NCI-H2171 (cell line): ENCODE data around the gene INSIG1.
A peak's percentile ranks its signal among the peaks of the same experiment; 100 is the strongest.

Experiments
- DNase-seq: peaks from one replicate; lab custom pipeline; 2025; lab: John Stamatoyannopoulos, UW

Gene INSIG1

DNA sequence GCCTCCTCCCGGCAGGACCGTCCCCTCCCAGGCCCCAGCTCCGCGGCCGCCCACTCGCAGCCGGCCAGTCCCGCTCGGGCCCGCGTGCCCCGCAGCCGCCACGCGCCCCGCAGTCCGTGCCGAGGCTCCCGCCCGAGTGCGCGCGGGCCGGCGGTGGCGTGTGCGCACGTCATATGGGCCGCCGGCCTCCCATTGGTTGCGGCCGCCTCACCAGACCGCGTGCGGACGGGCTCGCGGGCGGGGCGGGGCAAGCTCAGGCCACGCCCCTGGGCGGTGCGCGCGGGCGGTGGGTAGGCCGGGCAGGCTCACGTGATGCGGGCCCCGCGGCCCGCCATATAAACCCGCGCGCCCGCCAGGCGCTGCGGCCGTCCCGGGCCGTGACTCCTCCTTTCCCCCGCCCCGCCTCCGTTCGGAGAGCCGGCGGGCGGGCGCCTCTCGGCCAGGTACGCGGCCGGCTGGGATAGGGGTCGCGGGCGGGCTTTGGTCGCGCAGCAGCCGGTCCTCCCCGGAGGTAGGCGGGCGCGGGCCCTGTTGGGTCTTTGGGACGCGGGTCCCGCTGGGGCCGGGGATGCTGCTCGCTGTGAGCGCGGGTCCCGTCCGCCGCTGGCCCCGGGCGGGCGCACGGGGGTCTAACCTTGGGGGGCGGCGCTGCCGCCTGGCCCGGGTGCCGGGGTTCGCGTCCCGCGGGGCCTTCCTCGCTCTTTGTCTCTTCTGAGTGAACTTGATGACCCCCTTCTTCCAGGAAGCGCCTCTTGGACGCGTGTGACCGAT lies at the start of gene INSIG1:
TSS of gene INSIG1 (plus strand) at position 362 of the 771 bp plus-strand sequence. CDS start at position 770, 408 bp downstream.
- peak; percentile 87 for DNase-seq

DNA sequence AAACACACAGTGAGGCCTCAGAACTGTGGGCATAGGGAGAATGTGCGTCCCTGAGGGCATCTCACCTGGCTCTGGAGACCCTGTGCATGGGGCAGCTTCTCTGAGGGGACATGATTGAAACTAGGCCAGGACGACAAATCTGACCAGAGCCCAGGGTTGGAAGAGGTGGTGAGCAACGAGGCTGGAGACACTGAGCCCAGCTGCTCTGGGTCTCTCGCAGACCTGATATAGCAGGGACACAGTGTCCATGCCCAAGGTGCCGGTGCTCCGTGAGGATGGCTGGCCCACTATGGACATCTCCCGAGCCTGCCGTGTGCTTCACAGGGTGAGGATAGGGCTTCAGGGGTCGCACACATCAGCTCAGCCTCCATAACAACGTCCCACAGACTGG lies 49.3 kb upstream of the INSIG1 start:
- no peak for DNase-seq

DNA sequence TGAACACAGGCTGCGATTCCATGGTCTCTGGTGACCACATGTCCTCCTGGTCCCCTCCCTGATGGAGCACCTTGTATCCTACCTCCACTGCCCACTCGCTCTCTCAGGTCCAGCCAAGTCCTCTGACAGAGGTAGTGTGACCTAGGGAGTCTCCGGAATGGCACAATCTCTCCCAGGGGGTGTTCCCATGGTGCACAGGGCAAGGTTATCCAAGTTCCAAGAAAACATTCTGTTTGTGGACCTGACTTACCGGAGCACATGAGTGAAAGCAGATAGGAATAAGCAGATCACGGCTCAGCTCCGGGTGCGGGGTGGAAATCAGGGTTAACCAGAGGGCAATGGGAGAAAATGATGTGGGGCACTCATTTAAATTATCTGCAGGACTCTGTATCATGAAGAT lies 45.8 kb upstream of the INSIG1 start:
- no peak for DNase-seq

DNA sequence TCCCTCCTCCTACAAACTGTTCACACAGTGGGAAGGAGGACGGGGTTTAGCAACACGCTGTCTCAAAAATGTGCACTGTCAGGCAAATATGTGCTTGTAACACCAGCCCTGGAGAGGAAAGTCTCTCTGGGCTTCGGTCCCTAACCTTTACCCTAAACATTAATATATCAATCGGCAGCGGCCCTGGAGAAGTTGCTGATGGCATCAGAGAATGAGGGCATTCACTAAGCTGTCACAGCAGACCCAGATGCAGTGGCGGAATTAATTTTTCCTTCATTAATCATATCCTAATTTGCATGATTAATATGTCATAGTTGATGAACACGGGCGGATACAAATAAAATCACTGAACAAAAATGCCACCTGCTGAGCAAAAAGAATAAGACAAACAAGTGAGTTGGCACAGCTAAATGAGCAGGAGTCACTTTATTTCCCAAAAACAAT lies 45.2 kb upstream of the INSIG1 start:
- no peak for DNase-seq

DNA sequence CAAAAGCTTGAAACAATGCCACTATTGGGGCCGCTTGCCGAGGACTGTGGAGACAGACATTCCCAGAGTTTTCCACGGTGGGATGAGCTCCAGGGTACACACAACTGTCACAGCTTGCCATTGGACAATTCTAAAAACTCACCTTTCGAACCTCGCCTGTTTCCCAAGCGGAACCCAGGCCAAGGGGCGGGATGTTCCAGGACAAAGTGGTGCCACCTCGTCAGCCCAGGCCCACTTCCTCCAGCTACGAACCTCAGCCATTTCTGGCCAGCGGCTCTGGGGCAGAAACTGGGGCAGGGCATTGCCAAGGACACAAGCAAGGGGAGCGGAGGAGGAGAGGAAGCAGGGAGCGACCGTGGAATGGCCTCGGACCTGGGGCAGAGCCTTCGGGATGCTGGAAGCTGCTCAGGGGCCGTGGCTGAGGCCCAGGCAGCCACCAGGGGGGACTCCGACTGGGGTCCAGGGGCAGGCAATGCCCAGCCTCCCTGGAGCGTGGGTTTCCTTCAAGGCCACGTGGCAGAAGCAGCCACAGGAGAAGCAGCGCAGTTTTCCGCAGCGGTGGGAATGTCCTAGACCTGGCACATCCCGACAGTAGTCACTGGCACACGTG lies 44.7 kb upstream of the INSIG1 start:
- DNase-seq, result no peak

DNA sequence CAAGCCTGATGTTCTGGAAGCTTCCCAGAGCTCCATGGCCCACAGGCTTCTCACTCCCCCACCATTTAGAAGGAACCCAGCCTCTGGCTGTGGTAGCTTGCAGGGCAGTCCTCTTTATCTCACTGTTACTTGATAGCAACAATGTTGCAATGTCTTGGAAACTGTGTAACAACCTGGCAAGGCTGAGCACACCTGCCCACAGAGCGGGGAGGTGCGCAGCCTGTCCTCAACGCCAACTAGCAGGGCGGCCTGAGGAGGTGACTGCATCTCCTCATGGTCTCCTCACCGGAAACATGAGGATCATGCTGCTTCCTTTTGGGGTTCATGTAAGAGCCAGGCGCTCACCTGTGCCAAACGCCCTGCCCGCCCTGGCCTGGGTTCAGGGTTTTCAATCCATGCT lies 43.7 kb upstream of the INSIG1 start:
- no peak for DNase-seq

DNA sequence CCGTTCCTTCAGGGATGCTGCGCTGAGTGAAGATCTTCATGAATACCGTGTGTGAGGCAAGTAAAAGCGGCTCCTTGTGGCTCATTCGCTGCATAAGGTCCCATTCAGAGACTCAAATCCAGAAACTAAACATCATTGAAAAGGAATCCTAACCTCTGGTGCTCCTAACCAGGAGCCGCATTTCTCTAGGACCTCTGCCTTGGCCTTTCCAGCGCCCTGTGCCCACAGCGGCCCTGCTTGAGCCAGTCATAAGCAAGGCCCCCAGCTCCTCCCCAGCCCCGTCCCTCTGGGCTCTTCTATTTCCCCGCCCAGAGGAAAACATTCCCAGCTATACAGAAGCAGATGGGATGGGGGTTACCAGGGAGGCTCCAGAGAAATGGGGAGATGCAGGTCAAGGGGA lies 42.6 kb upstream of the INSIG1 start:
- no peak for DNase-seq

DNA sequence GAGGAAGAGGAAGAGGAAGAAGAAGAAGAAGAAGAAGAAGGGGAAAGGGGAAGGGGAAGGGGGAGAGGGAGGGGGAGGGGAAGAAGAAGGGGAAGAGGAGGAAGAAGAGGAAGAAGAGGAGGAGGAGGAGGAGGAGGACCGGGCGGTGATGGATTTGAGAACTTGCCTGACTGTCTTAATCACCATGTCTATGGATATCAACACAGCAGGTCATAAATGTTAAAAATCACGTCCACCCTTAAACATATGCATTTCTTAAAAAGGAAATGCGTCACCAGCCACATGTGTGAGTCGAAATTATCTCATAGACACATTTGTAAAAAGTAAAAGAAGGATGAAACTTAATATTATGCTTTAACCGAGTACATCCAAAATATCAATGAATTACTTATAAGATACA lies 42.1 kb upstream of the INSIG1 start:
- DNase-seq, result no peak

DNA sequence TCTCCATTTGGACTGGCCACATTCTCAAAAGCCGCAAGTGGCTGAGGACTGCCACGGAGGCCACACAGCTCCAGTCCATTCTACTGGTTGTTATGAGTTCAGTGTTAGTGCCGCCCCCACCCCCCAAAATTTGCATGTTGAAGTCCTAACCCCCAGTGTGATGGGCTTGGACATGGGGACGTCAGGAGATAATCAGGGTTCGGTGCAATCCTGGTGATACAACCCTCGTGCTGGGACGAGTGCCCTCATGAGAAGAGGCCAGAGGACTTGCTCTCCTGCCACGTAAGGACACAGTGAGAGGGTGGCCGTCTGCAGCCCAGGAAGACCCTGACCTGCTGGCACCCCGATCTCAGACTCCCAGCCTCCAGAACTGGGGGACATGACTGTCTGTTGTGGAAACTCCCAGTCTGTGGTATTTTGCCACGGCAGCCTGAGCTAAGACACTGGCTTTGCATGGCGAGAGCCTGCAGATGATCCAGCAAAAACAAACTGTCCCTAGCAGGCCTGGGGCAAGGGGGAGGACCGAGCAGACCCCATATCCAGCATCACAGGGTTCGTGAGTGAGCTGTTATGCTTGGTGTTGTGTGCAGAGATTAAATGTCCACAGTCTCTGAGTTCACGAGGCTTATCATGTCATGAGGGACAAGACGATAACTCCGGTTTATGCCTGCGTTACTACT lies 41.5 kb upstream of the INSIG1 start:
- no peak for DNase-seq

DNA sequence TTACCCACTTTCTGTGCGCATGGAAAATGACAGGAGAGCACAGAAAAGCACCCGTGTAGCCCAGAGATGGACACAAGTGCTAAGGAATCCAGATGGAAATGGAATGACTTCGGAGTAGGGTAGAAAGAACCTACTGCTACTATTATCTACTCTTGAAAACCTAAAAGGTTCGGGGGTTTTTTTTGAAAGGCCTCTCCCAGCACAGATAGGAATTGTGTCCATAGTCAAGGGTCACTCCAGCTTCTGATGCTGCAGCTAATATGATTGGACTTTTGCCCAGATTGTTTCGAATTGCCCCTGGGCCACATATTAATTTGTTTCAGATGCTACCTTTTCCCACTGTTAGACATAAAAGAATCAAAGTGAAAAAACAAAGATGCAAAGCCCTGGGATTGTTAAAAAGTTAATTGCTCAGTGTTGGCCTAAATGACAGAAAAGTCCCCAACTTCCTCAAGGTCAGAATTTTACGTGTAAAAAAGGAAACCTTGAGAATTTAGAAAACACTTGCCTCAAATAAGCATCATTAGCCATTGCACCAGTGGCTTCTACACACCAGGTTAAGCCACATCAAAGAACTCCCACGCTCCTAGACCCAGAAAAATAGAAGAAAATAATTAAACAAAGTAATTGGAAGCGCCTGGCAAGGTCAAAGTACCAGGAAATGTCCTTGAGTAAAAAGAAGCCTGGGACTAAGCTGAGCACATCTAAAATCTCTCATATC lies 40.8 kb upstream of the INSIG1 start:
- DNase-seq, result no peak

DNA sequence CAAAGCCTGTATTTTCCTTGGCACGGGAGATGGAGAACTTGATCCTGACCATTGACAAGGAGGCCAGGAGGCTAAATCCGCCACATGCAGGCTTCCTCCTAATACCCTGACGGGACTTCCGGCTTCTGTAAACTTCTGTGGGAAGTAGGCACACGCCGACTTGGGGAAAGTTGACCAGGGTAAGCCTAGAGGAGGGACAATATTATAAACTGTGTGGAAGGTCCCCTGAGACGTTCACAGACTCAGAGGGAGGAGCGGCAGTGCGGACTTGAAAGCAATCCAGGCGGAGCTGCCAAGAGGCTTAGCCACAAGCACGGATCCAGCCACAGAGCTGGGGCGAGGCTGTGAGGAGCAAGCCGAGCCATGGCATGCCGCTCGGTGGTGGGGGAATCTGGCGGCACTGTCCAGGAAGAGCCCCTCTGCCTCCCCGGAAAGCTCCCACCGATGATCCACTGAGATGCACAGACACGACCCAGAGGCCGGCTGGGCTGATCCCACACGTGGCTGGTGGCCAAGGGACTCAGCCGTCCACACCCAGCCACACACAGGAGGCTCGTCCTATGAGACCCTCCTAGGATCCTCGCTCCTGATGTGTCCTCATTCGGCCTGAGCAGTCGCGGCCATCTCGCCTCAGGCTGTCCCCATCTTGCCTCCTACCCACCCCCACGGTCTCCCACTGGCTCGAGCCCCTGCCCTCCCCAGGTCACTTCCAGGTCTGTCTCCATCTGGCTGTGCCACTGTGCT lies 40.0 kb upstream of the INSIG1 start:
- DNase-seq, result no peak

DNA sequence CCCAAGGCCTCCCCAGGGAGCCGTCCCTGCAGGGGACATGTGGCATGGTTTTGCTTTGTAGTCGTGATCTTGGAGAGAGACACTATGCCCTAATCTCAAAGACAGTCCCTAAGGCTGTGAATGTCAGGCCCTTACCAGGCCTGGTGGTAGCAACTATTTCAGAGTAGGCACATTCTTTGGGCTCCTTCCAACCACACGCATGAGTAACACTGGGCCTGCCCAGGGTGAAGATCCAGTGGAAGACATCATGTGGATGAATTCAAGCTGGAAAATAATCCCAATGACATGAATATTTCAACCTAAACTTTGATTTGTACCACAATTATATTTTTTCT lies 39.5 kb upstream of the INSIG1 start:
- no peak for DNase-seq

DNA sequence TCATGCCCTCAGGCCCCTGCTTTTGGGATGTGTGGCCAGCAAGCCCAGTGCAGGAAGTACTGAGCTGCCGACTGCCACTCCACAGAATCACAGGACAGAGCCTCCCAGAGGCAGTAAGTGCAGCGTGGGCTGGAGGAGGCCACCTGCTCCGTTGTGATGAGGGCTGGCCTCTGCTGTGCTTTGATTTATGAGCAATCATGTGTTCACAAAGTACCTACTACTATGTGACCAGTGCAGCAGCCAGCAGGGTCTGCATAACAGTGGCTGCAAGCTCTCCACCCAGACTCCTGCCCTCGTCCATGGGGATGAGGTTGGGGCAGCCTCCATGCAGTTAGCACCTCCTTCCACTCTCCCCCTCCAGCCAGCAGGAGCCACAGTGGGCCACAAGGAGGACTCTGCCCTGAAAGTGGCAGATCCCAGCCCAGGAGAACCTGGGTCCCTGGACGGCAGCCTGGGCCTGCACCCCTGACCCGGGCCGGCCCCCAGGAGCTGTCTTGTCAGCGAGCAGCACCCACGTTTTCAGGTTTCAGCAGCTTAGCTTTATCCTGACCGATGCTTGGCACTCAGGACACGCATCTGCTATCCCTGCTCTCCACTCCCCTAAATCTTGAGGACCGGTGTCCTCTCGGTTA lies 37.7 kb upstream of the INSIG1 start:
- DNase-seq, result no peak

DNA sequence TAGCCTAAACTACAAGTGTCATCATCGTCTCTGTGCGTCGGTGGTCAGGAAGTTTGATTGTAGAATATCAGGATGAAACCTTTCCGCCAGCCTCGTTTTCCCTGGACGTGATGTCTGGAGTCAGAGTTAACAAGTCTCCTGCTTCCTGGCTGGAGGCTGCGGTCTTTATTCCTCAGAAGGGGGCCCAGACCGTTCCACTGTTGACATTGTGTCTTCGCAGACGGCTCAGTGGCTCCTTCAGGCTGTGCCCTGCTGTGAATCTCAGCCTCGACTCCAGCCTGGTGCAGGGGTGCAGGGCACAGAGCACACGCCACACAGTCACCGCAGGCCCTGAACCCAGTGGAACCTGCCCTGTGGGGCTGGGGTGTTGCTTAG lies 37.2 kb upstream of the INSIG1 start:
- no peak for DNase-seq

DNA sequence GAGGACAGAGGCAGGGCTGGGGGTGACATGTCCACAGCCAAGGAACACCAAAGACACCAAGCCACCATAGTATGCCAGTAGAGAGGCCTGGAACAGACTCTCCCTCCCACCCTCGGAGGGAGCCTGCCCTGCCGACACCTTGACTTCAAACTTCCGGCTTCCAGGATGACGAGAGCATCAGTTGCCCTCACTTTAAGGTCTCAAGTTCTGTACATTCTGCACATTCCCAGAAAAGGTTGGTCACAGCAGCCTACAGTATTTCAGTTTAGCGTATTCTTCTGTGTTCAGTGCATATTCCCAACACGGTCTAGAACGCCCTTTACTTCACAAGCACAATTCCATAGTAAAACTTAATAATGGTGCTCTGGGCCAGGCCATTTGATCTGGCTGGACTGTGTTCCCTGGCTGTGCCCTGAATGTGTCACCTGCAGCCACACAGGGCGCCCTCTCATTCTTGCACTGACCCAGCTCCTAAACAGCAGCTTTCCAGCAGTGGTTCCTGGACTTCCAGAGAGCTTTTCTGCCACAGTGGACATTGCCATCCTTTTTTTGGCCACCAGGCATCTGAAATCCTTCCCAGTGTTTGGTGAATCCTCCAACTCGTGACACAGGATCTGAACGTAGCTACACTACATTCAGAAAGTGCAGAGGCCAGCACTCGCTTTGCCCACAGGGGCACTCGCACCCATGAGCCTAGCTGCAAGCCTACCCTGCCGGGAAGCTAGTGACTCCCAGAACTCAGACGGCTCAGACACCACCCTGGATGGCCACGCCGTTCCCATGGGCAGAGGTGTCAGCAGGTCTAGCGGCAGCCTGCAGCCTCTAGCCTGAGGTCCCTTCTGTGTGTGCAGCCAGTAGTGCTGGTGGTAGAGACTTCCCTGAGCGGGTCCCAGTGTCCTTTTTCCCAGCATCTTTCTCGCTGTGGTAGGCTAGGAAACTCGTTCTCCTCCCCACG lies 36.4 kb upstream of the INSIG1 start:
- no peak for DNase-seq

DNA sequence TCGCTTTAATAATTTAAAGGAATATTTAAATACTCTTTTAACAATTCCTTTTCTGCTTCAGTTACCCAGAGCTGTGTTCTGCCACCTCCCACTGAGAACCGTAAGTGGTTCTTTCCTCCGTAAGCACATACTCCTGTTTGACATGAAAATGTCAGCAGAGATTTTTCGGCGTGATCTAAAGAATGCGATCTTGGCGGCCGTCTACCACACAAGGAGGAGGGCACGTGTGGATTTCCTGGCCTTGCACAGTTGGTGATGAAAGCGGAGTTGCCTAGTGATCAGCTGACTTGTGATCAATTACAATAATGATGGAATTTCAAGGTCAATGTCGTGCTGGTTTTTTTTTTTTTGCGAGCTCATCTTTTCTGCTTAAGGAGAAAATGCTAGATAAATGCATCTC lies 35.6 kb upstream of the INSIG1 start:
- no peak for DNase-seq

DNA sequence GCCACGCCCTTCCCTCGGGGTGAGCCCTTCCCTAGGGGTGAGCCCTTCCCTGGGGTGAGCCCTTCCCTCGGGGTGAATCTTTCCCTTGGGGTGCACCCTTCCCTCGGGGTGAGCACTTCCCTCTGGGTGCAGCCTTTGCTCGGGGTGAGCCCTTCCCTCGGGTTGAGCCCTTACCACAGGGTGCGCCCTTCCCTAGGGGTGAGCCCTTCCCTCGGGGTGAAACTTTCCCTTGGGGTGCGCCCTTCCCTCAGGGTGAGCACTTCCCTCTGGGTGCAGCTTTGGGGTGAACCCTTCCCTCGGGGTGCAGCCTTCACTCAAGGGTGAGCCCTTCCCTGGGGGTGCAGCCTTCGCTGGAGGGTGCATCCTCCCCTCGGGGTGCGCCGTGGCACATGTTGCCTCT lies 34.6 kb upstream of the INSIG1 start:
- DNase-seq, result no peak

DNA sequence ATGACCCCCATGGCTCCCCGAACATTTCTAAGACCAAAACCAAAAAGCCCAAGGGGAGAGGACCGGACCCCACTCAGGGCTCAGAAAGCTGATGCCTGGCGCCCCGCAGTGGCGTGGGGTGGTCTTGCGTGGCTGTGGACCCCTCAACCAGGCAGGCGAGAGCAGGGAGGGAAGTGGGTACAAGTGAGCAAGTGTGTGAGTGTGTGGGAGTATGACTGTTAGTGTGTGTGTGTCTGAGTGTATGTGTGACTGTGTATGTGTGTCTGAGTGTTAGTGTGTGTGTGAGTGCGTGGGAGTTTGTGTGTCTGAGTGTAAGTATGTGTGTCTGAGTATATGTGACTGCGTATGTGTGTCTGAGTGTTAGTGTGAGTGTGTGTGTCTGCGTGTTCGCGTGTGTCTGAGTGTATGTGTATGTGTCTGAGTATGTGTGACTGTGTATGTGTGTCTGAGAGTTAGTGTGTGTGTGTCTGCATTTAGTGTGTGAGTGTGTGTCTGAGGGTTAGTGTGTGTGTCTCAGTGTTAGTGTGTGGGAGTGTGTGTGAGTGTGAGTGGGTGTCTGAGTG lies 34.0 kb upstream of the INSIG1 start:
- DNase-seq, result no peak

DNA sequence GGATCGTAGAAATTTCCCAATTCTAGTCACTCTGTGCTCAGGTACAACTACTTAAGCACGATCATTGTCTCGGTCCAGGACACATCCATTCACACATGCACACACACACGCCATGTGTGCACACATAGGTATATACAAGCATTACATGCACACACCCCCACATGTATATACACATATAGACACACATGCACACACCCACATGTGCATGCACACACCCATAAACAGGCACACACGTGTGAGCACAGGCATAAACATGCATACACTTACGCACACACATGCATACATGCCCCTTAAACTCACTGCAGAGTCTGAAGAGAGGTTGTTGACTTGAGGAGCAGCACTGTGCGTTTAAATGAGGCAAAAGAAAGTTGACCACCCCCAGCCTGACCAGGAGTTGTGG lies 32.5 kb upstream of the INSIG1 start:
- DNase-seq, result no peak

DNA sequence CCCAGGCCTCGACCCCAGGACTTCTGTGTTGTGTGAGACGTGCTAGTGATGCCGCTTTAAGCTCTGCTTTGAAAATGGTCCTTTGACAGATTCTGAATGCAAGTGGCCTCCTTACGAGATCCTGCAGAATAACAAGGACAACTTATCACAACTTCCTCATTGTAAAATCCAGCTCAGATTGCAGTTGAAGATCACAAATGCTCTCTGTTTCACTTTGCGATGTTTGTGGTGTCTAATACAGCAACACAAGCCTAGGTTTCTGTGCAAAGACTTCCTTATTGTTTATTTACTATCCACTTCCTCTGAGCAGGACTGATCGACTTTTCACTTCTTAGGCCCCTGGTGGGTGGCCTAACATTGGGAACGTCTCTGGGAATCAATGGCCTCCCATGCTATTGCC lies 31.7 kb upstream of the INSIG1 start:
- no peak for DNase-seq
